ENCODE data around the gene TBKBP1. TPM values are rescaled to one million over a fixed set of nuclear protein-coding genes. Genes with fewer than 3 reads are reported as not detected.

TBKBP1 gene
- total and polyA plus RNA-seq, 9 donors = 6.0 to 28.8 (median 22.8) TPM

- WGBS, 3 donors = 52 to 57% (median 56%) methylated on average over 2 of the region's 2 CpGs
- no peak for TF ChIP-seq POLR2A (IDR thresholded peaks at IDR 0.05)
- TF ChIP-seq, protein P1, sequence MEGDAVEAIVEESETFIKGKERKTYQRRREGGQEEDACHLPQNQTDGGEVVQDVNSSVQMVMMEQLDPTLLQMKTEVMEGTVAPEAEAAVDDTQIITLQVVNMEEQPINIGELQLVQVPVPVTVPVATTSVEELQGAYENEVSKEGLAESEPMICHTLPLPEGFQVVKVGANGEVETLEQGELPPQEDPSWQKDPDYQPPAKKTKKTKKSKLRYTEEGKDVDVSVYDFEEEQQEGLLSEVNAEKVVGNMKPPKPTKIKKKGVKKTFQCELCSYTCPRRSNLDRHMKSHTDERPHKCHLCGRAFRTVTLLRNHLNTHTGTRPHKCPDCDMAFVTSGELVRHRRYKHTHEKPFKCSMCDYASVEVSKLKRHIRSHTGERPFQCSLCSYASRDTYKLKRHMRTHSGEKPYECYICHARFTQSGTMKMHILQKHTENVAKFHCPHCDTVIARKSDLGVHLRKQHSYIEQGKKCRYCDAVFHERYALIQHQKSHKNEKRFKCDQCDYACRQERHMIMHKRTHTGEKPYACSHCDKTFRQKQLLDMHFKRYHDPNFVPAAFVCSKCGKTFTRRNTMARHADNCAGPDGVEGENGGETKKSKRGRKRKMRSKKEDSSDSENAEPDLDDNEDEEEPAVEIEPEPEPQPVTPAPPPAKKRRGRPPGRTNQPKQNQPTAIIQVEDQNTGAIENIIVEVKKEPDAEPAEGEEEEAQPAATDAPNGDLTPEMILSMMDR (IDR thresholded peaks at IDR 0.05) = no peak
- no peak for TF ChIP-seq EP300 (IDR thresholded peaks at IDR 0.05)
- H3K9me3 ChIP-seq = no peaks in the 10 kb centered on the region
- no peak for DNase-seq
- peaks cover 3% of the 10 kb centered on the region for H3K4me1 ChIP-seq (ENCODE audit: insufficient read depth)
- no peaks in the 10 kb centered on the region for H3K36me3 ChIP-seq
- no peaks in the 10 kb centered on the region for H3K27me3 ChIP-seq
- H3K4me3 ChIP-seq = no peak overlapping the region
- no peak overlapping the region for H3K27ac ChIP-seq
- intact Hi-C loops (cut with DNase I) = no loop called here
Observed at GRCh38 chr17:47692137-47692894, 1.6 kb upstream of the TBKBP1 start.

GRCh38 chr17:47692895-47693730 is 848 bp upstream of the TBKBP1 start:
- Histone ChIP-seq H3K27ac (peak overlapping the region in 1 of 2 donors; percentile 92), H3K4me1 (ENCODE audit: insufficient read depth) (no peaks in the 10 kb centered on the region), H3K27me3 (no peaks in the 10 kb centered on the region), H3K36me3 (no peaks in the 10 kb centered on the region), H3K4me3 (peak overlapping the region; percentile 58), H3K9me3 (no peaks in the 10 kb centered on the region)
- DNase-seq = peak in 1 of 5 donors; percentile 47
- TF ChIP-seq EP300 (IDR thresholded peaks at IDR 0.05) (no peak), POLR2A (IDR thresholded peaks at IDR 0.05) (no peak)
- TF ChIP-seq, protein P1 (IDR thresholded peaks at IDR 0.05) = no peak
- intact Hi-C loops (cut with DNase I) = no loop called here
- WGBS, 3 donors = 17 to 24% (median 18%) methylated on average over 10 of the region's 10 CpGs

GRCh38 chr17:47694581-47695428 is 844 bp downstream of the TBKBP1 start:
- peak; percentile 66 to 84 (median 78) for DNase-seq
- Histone ChIP-seq H3K27ac (peak overlapping the region; percentile 92 to 94), H3K9me3 (no peaks in the 10 kb centered on the region), H3K4me1 (ENCODE audit: insufficient read depth) (no peaks in the 10 kb centered on the region), H3K27me3 (no peaks in the 10 kb centered on the region), H3K36me3 (no peaks in the 10 kb centered on the region), H3K4me3 (peak overlapping the region; percentile 58)
- WGBS, 3 donors = 0% methylated on average over 49 to 65 of the region's 65 CpGs
- intact Hi-C loops (cut with DNase I) = no loop called here
- no peak for TF ChIP-seq POLR2A (IDR thresholded peaks at IDR 0.05)
- TF ChIP-seq, protein P1 (IDR thresholded peaks at IDR 0.05) = no peak
- no peak for TF ChIP-seq EP300 (IDR thresholded peaks at IDR 0.05)

Measured in ovary (tissue), 9 donors.